ENCODE data around the gene B4GALNT2. TPM values are rescaled to one million over a fixed set of nuclear protein-coding genes. Genes with fewer than 3 reads are reported as not detected.
A peak's percentile ranks its signal among the peaks of the same experiment; 100 is the strongest.
"Not testable (repeated sequence)": the region's sequence is repeated elsewhere in the genome, so short reads cannot be mapped to it uniquely, and the experiment has no call there.

The B4GALNT2 gene
- total RNA-seq, 6 experiments from 2014 or later: not detected

GRCh38 chr17:49090878-49091594, 41.5 kb upstream of the B4GALNT2 start:
- Mint-ChIP-seq H3K4me1 (ENCODE audit: low read depth) (no peaks in the 10 kb centered on the region), H3K4me3 (no peak overlapping the region), H3K27ac (no peak overlapping the region), H3K27me3 (ENCODE audit: insufficient read depth) (peaks cover 34% of the 10 kb centered on the region), H3K9me3 (peaks cover 14% of the 10 kb centered on the region), H3K36me3 (ENCODE audit: low read depth) (peaks cover 11% of the 10 kb centered on the region)
- no peak for DNase-seq
- TF ChIP-seq CTCF (IDR thresholded peaks at IDR 0.05): no peak

GRCh38 chr17:49093131-49093530, 39.4 kb upstream of the B4GALNT2 start:
- Mint-ChIP-seq H3K27ac (no peak overlapping the region), H3K27me3 (ENCODE audit: insufficient read depth) (peaks cover 20% of the 10 kb centered on the region), H3K36me3 (ENCODE audit: low read depth) (peaks cover 11% of the 10 kb centered on the region), H3K4me3 (no peak overlapping the region), H3K9me3 (peaks cover 14% of the 10 kb centered on the region), H3K4me1 (ENCODE audit: low read depth) (no peaks in the 10 kb centered on the region)
- DNase-seq: no peak
- no peak for TF ChIP-seq CTCF (IDR thresholded peaks at IDR 0.05)

GRCh38 chr17:49100601-49101000, 32.0 kb upstream of the B4GALNT2 start:
- no peak for DNase-seq
- Mint-ChIP-seq H3K9me3 (no peaks in the 10 kb centered on the region), H3K36me3 (ENCODE audit: low read depth) (no peaks in the 10 kb centered on the region), H3K27ac (peak overlapping the region; percentile 81), H3K27me3 (ENCODE audit: insufficient read depth) (no peaks in the 10 kb centered on the region; the same call in none of the 2 replicates), H3K4me1 (ENCODE audit: low read depth) (peaks cover 39% of the 10 kb centered on the region), H3K4me3 (no peak overlapping the region)
- TF ChIP-seq CTCF (IDR thresholded peaks at IDR 0.05): no peak

GRCh38 chr17:49101054-49101534, 31.5 kb upstream of the B4GALNT2 start:
- no peaks in the 10 kb centered on the region; the same call in none of the 2 replicates for H3K27me3 Mint-ChIP-seq (ENCODE audit: insufficient read depth)
- no peaks in the 10 kb centered on the region for H3K9me3 Mint-ChIP-seq
- no peaks in the 10 kb centered on the region for H3K36me3 Mint-ChIP-seq (ENCODE audit: low read depth)
- H3K27ac Mint-ChIP-seq: peak overlapping the region; percentile 81
- no peak for TF ChIP-seq CTCF (IDR thresholded peaks at IDR 0.05)
- H3K4me3 Mint-ChIP-seq: no peak overlapping the region
- peak; percentile 90 for DNase-seq
- H3K4me1 Mint-ChIP-seq (ENCODE audit: low read depth): peaks cover 44% of the 10 kb centered on the region

GRCh38 chr17:49103360-49103759, 29.2 kb upstream of the B4GALNT2 start:
- not testable (repeated sequence) for H3K4me3 Mint-ChIP-seq; DNase-seq; H3K27ac Mint-ChIP-seq; H3K36me3 Mint-ChIP-seq (ENCODE audit: low read depth); H3K9me3 Mint-ChIP-seq; H3K27me3 Mint-ChIP-seq (ENCODE audit: insufficient read depth)
- H3K4me1 Mint-ChIP-seq (ENCODE audit: low read depth): peaks cover 67% of the 10 kb centered on the region

GRCh38 chr17:49104511-49105074, 28.0 kb upstream of the B4GALNT2 start:
- Mint-ChIP-seq H3K4me3 (no peak overlapping the region; the same call in 1 of the 2 replicates), H3K9me3 (no peaks in the 10 kb centered on the region), H3K27me3 (ENCODE audit: insufficient read depth) (no peaks in the 10 kb centered on the region; the same call in 1 of the 2 replicates), H3K4me1 (ENCODE audit: low read depth) (peaks cover 78% of the 10 kb centered on the region), H3K36me3 (ENCODE audit: low read depth) (no peaks in the 10 kb centered on the region), H3K27ac (peak overlapping the region; percentile 72; the same call in 1 of the 2 replicates)
- DNase-seq: peak; percentile 86
- TF ChIP-seq CTCF (IDR thresholded peaks at IDR 0.05): no peak
